DMS114 treated with DMSO at 0.1 percent for 48 hours (cell line): ENCODE measurements around the gene TMEM8B.

ENCODE experiments used
- DNase-seq: peaks from one replicate; lab custom pipeline; 2025; ENCODE audit not compliant: unreplicated experiment; lab: John Stamatoyannopoulos, UW

The TMEM8B gene

GRCh38 chr9:35811381-35812024 lies 17.5 kb upstream of the TMEM8B start:
- no peak for DNase-seq

- DNase-seq: peak; percentile 85
Measured at GRCh38 chr9:35812025-35812602, 16.9 kb upstream of the TMEM8B start, which contains the start of gene SPAG8. Gene SPAG8, minus strand, starts transcription at chr9:35812262. Its CDS starts 115 bp downstream, at chr9:35812147.

GRCh38 chr9:35813434-35814105 lies 15.5 kb upstream of the TMEM8B start:
- no peak for DNase-seq

GRCh38 chr9:35814106-35814840 lies 14.8 kb upstream of the TMEM8B start:
- DNase-seq: no peak

- DNase-seq: peak; percentile 99
Measured at GRCh38 chr9:35814841-35815543, 14.0 kb upstream of the TMEM8B start, which contains the start of gene HINT2. Gene HINT2, minus strand, starts transcription at chr9:35815042. Its CDS starts 63 bp downstream, at chr9:35814979.

DNA sequence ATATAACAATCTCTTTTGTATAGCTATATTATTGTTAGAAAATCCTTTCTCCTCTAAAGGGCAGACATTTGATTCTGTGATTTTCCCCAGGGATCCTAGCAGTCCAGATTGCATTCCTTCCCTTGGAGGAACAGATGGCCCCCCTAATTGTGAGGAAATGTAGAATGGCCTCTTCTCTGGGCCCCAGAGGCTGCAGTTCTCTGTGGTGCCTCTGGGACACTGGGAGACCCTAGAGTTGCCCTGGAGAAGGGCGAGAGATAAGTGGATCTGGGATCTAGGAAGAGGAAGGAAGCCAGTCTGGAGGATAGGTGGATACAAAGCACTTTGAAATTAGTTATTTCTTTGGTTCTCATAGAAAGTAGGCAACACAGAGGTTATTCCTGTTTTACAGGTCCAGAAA lies 12.3 kb upstream of the TMEM8B start:
- DNase-seq: peak; percentile 22

DNA sequence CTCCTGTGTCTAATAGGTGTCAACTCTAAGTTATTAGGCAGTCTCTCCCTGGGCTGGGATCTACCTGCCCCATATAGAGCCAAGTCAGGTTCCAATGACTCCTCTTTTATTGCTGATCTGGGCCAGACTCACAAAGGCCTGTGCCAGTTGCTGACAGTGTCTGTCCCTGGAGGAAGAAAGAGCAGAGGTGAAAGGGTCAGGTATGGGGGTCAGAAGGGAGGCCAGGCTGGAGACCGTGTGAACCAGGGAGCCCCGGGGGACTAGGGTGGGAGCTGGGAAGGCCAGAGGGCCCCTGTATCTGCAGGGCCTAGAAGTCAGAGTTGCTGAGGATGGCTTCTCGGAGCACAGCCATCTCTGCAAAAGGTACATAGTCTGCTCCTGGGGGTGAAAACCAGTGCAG lies 10.7 kb upstream of the TMEM8B start:
- no peak for DNase-seq

DNA sequence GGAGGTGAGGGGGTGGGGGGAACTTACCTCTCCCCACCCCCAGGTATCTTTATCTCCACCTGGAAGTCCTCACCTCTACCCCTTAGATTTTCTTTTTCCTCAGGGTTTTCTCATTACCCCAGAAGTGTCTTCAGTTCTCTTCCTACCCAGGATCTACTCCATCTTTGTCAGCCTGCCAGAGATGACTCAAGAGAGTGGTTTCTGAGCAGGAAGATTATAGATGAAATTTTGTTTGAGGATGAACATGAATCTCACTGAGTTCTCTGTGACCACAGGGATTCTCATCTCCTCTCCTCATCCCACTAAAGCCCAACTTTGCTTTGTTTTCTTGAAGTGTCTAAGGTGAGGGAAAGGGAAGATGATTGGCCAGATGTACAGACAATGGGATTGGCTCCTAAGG lies 9.0 kb upstream of the TMEM8B start:
- no peak for DNase-seq

- DNase-seq: no peak
Measured at GRCh38 chr9:35822926-35823325, 6.1 kb upstream of the TMEM8B start.

- peak; percentile 67 for DNase-seq
Measured at GRCh38 chr9:35826071-35826701, 2.8 kb upstream of the TMEM8B start.

- DNase-seq: no peak
Measured at GRCh38 chr9:35827486-35827885, 1.5 kb upstream of the TMEM8B start.

DNA sequence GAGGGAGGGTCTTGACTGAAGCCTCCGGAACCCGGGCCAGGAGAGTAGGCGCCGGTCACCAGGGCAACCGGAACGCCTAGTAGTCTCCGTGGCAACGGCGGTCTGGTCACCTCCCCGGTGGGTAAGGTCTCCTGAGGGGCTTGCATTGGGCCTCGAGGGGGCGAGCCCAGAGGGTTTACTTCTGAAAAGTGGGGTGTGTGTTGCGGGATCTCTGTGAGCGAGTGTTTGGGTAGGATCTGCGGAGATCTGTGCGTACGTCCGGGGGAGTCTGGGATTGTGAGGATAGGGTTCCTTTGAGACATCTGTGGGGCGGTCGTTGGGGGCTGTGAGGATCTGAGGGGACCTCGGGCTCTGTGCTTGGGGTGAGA lies 328 bp upstream of the TMEM8B start, which contains the start of gene FAM221B:
TSS of gene FAM221B (minus strand) at position 17 of the 368 bp plus-strand sequence. CDS start 2,571 bp downstream, outside the sequence.
- no peak for DNase-seq

DNA sequence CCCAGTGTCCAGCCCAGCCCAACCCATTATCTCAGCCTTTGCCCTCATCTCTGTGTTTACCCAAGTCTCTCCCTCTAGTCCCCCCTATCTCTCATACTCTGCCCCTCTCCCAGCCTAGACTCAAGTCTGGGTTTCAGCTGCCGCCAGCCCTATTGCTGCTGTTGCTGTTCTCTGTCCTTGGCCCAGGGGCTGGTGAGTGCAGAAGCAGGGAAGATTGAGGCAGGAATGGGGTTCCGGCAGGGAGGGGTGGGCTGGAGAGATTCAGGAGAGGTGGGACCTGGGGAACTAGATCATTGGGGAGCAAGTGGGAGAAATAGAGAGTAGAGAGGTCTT lies 702 bp downstream of the TMEM8B start:
- DNase-seq: no peak

- no peak for DNase-seq
Measured at GRCh38 chr9:35831040-35831439, 2.0 kb downstream of the TMEM8B start.

DNA sequence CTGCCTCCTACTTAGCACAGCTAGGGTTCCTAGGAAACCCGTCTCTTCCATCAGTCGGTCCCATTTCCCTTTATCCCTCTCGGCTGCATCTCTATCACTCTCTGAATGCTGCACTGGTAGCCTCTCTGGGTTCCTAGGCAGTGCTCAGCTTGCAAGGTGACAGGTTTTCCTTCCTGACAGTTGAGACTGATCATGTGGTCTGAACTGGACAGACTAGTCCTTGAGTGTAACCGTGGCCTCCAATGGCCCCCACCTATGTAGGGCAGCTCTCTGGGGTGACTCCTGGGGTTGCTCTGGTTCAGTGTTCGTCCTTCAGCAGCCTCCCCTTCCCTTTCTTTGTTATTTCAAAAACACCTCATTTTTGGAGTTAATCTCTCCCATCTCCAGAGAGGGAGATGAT lies 3.8 kb downstream of the TMEM8B start:
- DNase-seq: no peak

GRCh38 chr9:35834260-35835215 lies 5.5 kb downstream of the TMEM8B start:
- no peak for DNase-seq

- no peak for DNase-seq
Measured at GRCh38 chr9:35835216-35835632, 6.2 kb downstream of the TMEM8B start.

DNA sequence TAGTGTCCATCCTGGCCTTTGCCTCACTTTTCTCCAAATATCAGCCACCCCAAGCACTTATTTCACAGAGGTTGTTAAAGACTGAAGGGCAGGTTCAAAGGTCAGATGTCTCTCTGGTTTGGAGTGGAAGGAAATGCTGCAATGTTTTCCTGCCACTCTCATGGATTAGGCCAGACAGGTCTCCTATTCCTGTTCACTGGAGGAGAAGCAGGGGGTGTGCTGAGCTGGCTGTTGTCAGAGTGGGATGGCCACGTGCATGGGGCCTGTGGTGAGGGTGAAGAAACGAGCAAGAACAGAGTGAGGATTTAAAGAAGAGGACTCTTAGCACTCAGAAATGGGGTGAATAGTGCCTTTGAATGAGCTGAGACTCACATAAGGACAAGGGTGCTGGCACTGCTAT lies 6.7 kb downstream of the TMEM8B start:
- DNase-seq: no peak

DNA sequence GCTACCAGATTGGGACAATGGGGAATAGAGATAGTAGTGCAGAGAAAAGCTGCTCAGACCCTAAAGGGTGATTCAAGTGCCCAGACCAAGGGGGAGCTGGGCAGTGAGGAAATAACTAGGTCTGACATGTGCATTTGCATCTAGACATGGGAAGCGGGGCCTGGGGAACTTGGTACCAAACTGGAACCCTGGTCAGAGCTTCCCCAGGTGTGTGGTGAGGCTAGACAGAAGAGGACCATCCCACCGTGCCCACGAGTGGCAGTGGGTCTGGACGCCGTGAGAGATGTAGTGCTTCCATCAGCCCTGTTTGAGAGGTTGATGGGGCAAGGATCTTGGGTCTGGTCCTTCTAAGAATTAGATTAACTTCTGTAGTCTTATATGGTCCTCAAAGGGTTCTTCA lies 7.6 kb downstream of the TMEM8B start:
- no peak for DNase-seq
